NCI-H774 (cell line): Measurements from ENCODE around the gene INS.

Source experiments
- DNase-seq: peaks from one replicate; lab custom pipeline; 2025; lab: John Stamatoyannopoulos, UW

Gene INS

GRCh38 chr11:2164861-2165555, 4.0 kb upstream of the INS start:
- no peak for DNase-seq

GRCh38 chr11:2164081-2164480, 3.1 kb upstream of the INS start:
- DNase-seq: no peak

- DNase-seq: no peak
These were observed 2.5 kb upstream of the INS start for GRCh38 chr11:2163428-2163978.

- no peak for DNase-seq
These were observed 1.2 kb downstream of the INS start for GRCh38 chr11:2159536-2160413.

GRCh38 chr11:2158966-2159365, 2.0 kb downstream of the INS start:
- DNase-seq: no peak

GRCh38 chr11:2158296-2158737, 2.7 kb downstream of the INS start:
- no peak for DNase-seq

GRCh38 chr11:2157294-2158040, 3.5 kb downstream of the INS start:
- no peak for DNase-seq

GRCh38 chr11:2156416-2157182, 4.4 kb downstream of the INS start:
- DNase-seq: peak; percentile 8

GRCh38 chr11:2155511-2155910, 5.5 kb downstream of the INS start:
- no peak for DNase-seq

- DNase-seq: no peak
These were observed 6.1 kb downstream of the INS start for GRCh38 chr11:2154889-2155288.

GRCh38 chr11:2154195-2154585, 6.8 kb downstream of the INS start:
- no peak for DNase-seq

GRCh38 chr11:2153581-2154194, 7.3 kb downstream of the INS start:
- no peak for DNase-seq

- DNase-seq: peak; percentile 58
These were observed 9.3 kb downstream of the INS start for GRCh38 chr11:2151500-2152257.

GRCh38 chr11:2149864-2150847, 10.9 kb downstream of the INS start:
- no peak for DNase-seq

GRCh38 chr11:2149460-2149859, 11.5 kb downstream of the INS start:
- DNase-seq: no peak

GRCh38 chr11:2148595-2148994, 12.4 kb downstream of the INS start:
- no peak for DNase-seq

- DNase-seq: no peak
These were observed 13.6 kb downstream of the INS start for GRCh38 chr11:2147391-2147790.

GRCh38 chr11:2146051-2146450, 15.0 kb downstream of the INS start:
- no peak for DNase-seq
